ENCODE measurements around the gene PIAS1.

Gene PIAS1

GRCh38 chr15:68235022-68235421 lies 180.9 kb downstream of the PIAS1 start:
- no peak overlapping the region for H3K9ac ChIP-seq (ENCODE audit: low read depth in 1 of 2, low read length in 2 of 2)
- no peaks in the 10 kb centered on the region for H3K9me3 ChIP-seq (ENCODE audit: control insufficient read depth in 1 of 2, low read length in 2 of 2)
- no peaks in the 10 kb centered on the region for H3K27me3 ChIP-seq (ENCODE audit: control insufficient read depth in 1 of 2, insufficient read depth in 2 of 2, low read length in 2 of 2)
- no peak overlapping the region for H3K27ac ChIP-seq (ENCODE audit: low read depth, low read length)
- H3K4me3 ChIP-seq (ENCODE audit: low read depth in 1 of 2, low read length in 2 of 2): no peak overlapping the region
- peaks cover 7 to 12% of the 10 kb centered on the region in 2 donors for H3K4me1 ChIP-seq (ENCODE audit: control insufficient read depth in 1 of 2, insufficient read depth in 2 of 2, low read length in 2 of 2)
- no peaks in the 10 kb centered on the region for H3K36me3 ChIP-seq (ENCODE audit: control insufficient read depth in 1 of 2, insufficient read depth in 2 of 2, low read length in 2 of 2)

- peaks cover 0 to under 1% of the 10 kb centered on the region in 2 donors for H3K9me3 ChIP-seq (ENCODE audit: control insufficient read depth in 1 of 2, low read length in 2 of 2)
- no peaks in the 10 kb centered on the region for H3K27me3 ChIP-seq (ENCODE audit: control insufficient read depth in 1 of 2, insufficient read depth in 2 of 2, low read length in 2 of 2)
- H3K4me3 ChIP-seq (ENCODE audit: low read depth in 1 of 2, low read length in 2 of 2): no peak overlapping the region
- H3K9ac ChIP-seq (ENCODE audit: low read depth in 1 of 2, low read length in 2 of 2): no peak overlapping the region
- no peak overlapping the region for H3K27ac ChIP-seq (ENCODE audit: low read depth, low read length)
- peaks cover 0 to under 1% of the 10 kb centered on the region in 2 donors for H3K4me1 ChIP-seq (ENCODE audit: control insufficient read depth in 1 of 2, insufficient read depth in 2 of 2, low read length in 2 of 2)
- no peaks in the 10 kb centered on the region for H3K36me3 ChIP-seq (ENCODE audit: control insufficient read depth in 1 of 2, insufficient read depth in 2 of 2, low read length in 2 of 2)
Measured at GRCh38 chr15:68239025-68239424, 184.9 kb downstream of the PIAS1 start.

GRCh38 chr15:68241088-68241935 lies 187.2 kb downstream of the PIAS1 start:
- no peak overlapping the region for H3K9ac ChIP-seq (ENCODE audit: low read depth in 1 of 2, low read length in 2 of 2)
- H3K27me3 ChIP-seq (ENCODE audit: control insufficient read depth in 1 of 2, insufficient read depth in 2 of 2, low read length in 2 of 2): no peaks in the 10 kb centered on the region
- no peaks in the 10 kb centered on the region for H3K4me1 ChIP-seq (ENCODE audit: control insufficient read depth in 1 of 2, insufficient read depth in 2 of 2, low read length in 2 of 2)
- no peak overlapping the region for H3K27ac ChIP-seq (ENCODE audit: low read depth, low read length)
- H3K4me3 ChIP-seq (ENCODE audit: low read depth in 1 of 2, low read length in 2 of 2): no peak overlapping the region
- H3K9me3 ChIP-seq (ENCODE audit: control insufficient read depth in 1 of 2, low read length in 2 of 2): peaks cover 0 to 9% of the 10 kb centered on the region in 2 donors
- no peaks in the 10 kb centered on the region for H3K36me3 ChIP-seq (ENCODE audit: control insufficient read depth in 1 of 2, insufficient read depth in 2 of 2, low read length in 2 of 2)

Data from duodenal mucosa (tissue), 2 donors.